HepG2 (cell line): Measurements from ENCODE around the gene ACSS2. TPM values are rescaled to one million over a fixed set of nuclear protein-coding genes. Genes with fewer than 3 reads are reported as not detected.
A peak's percentile ranks its signal among the peaks of the same experiment; 100 is the strongest.

Experiments used
- DMTF1 ChIP-seq: sonication (generic); formaldehyde crosslinking; IDR thresholded peaks from 2 replicates; pipeline ENCODE4 v1.4.0; 2020; ENCODE audit warnings: mild to moderate bottlenecking, missing genetic modification reagents
- DR1 ChIP-seq: sonication (generic); formaldehyde crosslinking; IDR thresholded peaks from 2 replicates; pipeline ENCODE4 v1.8.0; 2021; ENCODE audit warnings: mild to moderate bottlenecking, missing genetic modification reagents, inconsistent platforms
- FOSL2 ChIP-seq: sonication (generic); formaldehyde crosslinking; IDR thresholded peaks from 2 replicates; pipeline ENCODE4 v1.4.0; 2020; ENCODE audit warnings: missing genetic modification reagents
- KIAA2018 ChIP-seq: sonication (generic); formaldehyde crosslinking; IDR thresholded peaks from 2 replicates; pipeline ENCODE4 v1.5.0; 2020; ENCODE audit warnings: mild to moderate bottlenecking, missing genetic modification reagents, borderline replicate concordance
- PAF1 ChIP-seq: IDR thresholded peaks from 2 replicates; pipeline ENCODE4 v1.6.1; 2016; ENCODE audit warnings: missing genetic modification reagents, missing compliant biosample characterization
- SIX4 ChIP-seq: sonication (generic); formaldehyde crosslinking; IDR thresholded peaks from 2 replicates; pipeline ENCODE4 v1.4.0; 2020; ENCODE audit warnings: missing genetic modification reagents
- TFE3 ChIP-seq: IDR thresholded peaks from 2 replicates; pipeline ENCODE4 v1.6.1; 2016
- ZBED4 ChIP-seq: sonication (generic); formaldehyde crosslinking; IDR thresholded peaks from 2 replicates; pipeline ENCODE4 v1.4.0; 2020; ENCODE audit warnings: missing genetic modification reagents, borderline replicate concordance
- ZNF710 ChIP-seq: sonication (generic); formaldehyde crosslinking; IDR thresholded peaks from 2 replicates; pipeline ENCODE4 v1.5.0; 2020; ENCODE audit warnings: mild to moderate bottlenecking, missing genetic modification reagents, borderline replicate concordance
- polyA plus RNA-seq, 8 experiments: library from polyadenylated mRNA; depleted of rRNA in 3 of 8; stranded (reverse) in 7 of 8; unstranded in 1 of 8; fragments of >200 nt; fragmentation: Illumina TruSeq in 4 of 8; extraction: Trizol in 4 of 8; gene quantifications; 2 replicates each; pipeline versions ENCODE4 v1.2.1 to v1.2.3, GENCODE V29; 2011 to 2016; ENCODE audit warnings: low read depth in 4 of 8, missing spikeins in 1 of 8, mixed read lengths in 1 of 8; ENCODE audit not compliant: insufficient read depth in 1 of 8
- total RNA-seq, 5 experiments: library from RNA; depleted of rRNA; stranded (reverse); fragments of >200 nt; fragmentation: Illumina TruSeq; extraction: Trizol; gene quantifications; 2 replicates each; pipeline ENCODE4 v1.2.3, GENCODE V29; 2016; ENCODE audit warnings: low read depth in 1 of 5

The ACSS2 gene
- total and polyA plus RNA-seq, 2 of the 13 experiments (the other 11 are each of a cell fraction or from before 2014, with no cell fraction given): 72.8 to 89.7 TPM

DNA sequence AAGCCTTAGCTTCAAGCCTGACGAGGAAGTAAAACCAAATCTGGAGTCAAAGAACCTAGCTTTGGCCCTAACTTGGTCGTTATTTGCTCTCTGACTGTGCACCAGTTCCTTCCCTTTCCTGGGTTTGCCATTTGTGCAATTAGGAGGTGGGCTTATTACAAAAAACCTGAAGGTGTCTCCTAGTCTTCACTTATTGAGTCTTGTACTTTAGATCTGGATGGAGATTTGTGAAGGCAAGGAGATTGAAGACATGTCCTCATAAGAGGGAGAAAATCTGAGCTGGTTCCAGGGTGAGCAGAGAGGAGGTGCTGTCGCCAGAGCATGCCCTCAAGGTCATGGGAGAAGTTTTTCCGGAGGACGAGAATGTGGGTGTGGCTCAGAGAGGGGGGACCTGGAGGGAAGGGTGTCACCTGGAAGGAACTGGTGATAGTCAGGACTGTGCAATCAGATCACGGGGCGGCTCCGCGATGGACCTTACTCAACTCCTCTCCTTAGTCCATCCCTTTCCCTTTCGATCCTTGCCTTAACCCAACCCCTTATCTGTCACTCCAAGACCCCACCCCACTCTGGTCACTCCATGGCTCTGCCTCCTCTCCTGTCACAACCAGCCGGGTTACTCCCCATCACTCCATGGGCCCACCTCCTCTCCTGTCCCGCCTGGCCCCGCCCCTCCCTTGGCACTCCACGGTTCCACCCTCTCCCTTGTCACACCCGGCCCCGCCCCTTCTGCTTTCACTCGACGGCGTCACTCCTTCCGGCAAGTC is 588 bp upstream of the ACSS2 start (continued):
- TF ChIP-seq KIAA2018 (no peak), DR1 (CRISPR knock-in tag) (no peak), FOSL2 (CRISPR knock-in tag) (peak; percentile 11; the same call in 1 of the 2 replicates), SIX4 (CRISPR knock-in tag) (no peak), DMTF1 (CRISPR knock-in tag) (no peak), ZBED4 (CRISPR knock-in tag) (no peak; the same call in 1 of the 2 replicates), ZNF710 (CRISPR knock-in tag) (no peak; the same call in 1 of the 2 replicates), PAF1 (CRISPR knock-in tag) (no peak), TFE3 (CRISPR knock-in tag) (peak; percentile 78)
